ENCODE results near the gene NFE2L2. TPM values are rescaled to one million over a fixed set of nuclear protein-coding genes. Genes with fewer than 3 reads are reported as not detected.

Gene NFE2L2
- total RNA-seq, 3 donors from 2014 or later (not counting 1 experiment from before 2014, with no cell fraction given) = 76.0 to 99.8 (median 84.6) TPM

DNA sequence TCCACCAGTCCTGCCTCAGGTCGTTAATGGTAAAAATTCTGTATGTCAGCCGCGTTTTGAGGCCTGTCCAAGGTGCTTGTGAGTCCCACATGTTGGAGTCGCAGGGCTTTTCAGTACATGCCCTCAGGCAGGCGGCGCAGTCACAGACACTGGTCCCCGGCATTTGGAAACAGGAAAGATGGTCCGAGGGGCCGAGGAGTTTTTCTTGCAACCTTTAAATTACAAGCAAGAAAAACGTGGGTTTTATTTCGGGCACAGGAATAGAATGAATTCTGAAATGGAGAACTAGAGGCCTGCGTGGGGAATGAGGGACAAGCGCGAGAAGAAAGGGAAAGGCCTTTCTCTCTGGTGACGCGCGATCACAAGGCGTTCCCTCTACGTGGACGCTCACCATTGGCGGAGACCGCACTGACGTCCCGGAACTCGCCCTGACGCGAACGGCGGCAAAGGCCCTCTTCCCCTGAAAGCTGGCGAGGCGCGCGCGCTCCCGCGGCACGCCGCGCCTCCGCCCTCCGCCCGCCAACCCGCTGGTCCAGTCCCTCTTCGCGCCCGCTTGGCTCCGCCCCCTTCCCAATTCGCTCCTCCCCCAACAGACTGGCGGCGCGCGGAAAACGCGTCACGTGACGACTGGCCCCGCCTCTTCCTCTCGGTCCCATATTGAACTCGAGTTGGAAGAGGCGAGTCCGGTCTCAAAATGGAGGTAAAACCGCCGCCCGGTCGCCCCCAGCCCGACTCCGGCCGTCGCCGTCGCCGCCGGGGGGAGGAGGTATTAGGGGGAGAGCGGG is 52.2 kb downstream of the NFE2L2 start, which contains the start of gene HNRNPA3:
TSS of gene HNRNPA3 (plus strand) at position 689 of the 785 bp plus-strand sequence. CDS start at position 695, 6 bp downstream.
- TF ChIP-seq CTCF (IDR thresholded peaks at IDR 0.05) = no peak
- under 1% methylated on average over 69 of the region's 74 CpGs for WGBS (ENCODE audit: insufficient coverage)
- Mint-ChIP-seq H3K36me3 (peaks cover 22% of the 10 kb centered on the region), H3K27me3 (ENCODE audit: low read depth in 2 of 2) (no peaks in the 10 kb centered on the region), H3K27ac (peak within 1 kb of the TSS; percentile 99 to 100), H3K4me1 (peaks cover 47 to 51% of the 10 kb centered on the region in 2 donors), H3K9me3 (no peaks in the 10 kb centered on the region), H3K4me3 (peak within 1 kb of the TSS; percentile 94)
- Histone ChIP-seq H3K9me3 (ENCODE audit: control insufficient read depth, insufficient read depth, low read length) (no peaks in the 10 kb centered on the region), H3K27me3 (ENCODE audit: control insufficient read depth, insufficient read depth, low read length) (no peaks in the 10 kb centered on the region), H3K27ac (ENCODE audit: low read length) (peak within 1 kb of the TSS; percentile 100), H3K4me3 (ENCODE audit: low read length) (peak within 1 kb of the TSS; percentile 70), H3K4me1 (ENCODE audit: control insufficient read depth, insufficient read depth, low read length) (peaks cover 18% of the 10 kb centered on the region), H3K36me3 (ENCODE audit: control insufficient read depth, insufficient read depth, low read length) (peaks cover 25% of the 10 kb centered on the region)
- peak; percentile 84 to 95 (median 84) for ATAC-seq
- peak; percentile 100 for DNase-seq
- intact Hi-C loops (cut with micrococcal nuclease) = loop anchor here (1.0 to 2.0 kb wide), 3 partner anchors 40 to 51 kb away; no protein-coding TSS in a partner anchor

- Histone ChIP-seq H3K9me3 (ENCODE audit: control insufficient read depth, insufficient read depth, low read length) (no peaks in the 10 kb centered on the region), H3K4me1 (ENCODE audit: control insufficient read depth, insufficient read depth, low read length) (peaks cover 18% of the 10 kb centered on the region), H3K4me3 (ENCODE audit: low read length) (peak overlapping the region; percentile 63), H3K27ac (ENCODE audit: low read length) (peak overlapping the region; percentile 100), H3K36me3 (ENCODE audit: control insufficient read depth, insufficient read depth, low read length) (peaks cover 18% of the 10 kb centered on the region), H3K27me3 (ENCODE audit: control insufficient read depth, insufficient read depth, low read length) (no peaks in the 10 kb centered on the region)
- Mint-ChIP-seq H3K27me3 (ENCODE audit: low read depth in 2 of 2) (no peaks in the 10 kb centered on the region), H3K4me3 (peak overlapping the region; percentile 94), H3K27ac (peak overlapping the region; percentile 99 to 100), H3K9me3 (no peaks in the 10 kb centered on the region), H3K4me1 (peaks cover 42 to 49% of the 10 kb centered on the region in 2 donors), H3K36me3 (peaks cover 15% of the 10 kb centered on the region)
- no peak for TF ChIP-seq CTCF (IDR thresholded peaks at IDR 0.05)
- no peak for ATAC-seq
- intact Hi-C loops (cut with micrococcal nuclease) = loop anchor here (1.0 to 2.0 kb wide), 3 partner anchors 41 to 52 kb away; no protein-coding TSS in a partner anchor
- WGBS (ENCODE audit: insufficient coverage) = 5% methylated on average over 6 of the region's 6 CpGs
- no peak for DNase-seq
Observed at GRCh38 chr2:177211576-177212105, 52.9 kb downstream of the NFE2L2 start.

DNA sequence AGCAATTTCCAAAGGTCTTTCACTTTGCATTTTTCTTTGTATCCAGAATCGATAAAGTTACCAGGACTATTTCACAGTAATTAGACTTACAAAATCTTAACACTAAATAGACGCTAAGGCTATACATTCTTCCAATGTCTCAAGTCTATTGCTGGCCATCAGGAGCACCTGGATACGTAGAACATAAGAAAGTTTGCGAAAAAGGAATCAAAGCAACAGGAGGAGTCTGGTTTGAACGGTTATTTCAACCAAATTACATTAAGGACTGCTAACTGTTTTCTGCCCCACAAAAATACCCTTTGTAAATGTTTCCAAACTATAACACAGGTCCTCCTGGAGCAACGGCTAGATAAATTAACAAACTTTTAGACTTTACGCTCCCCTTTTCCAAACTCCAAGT is 53.4 kb downstream of the NFE2L2 start:
- H3K9me3 Mint-ChIP-seq = no peaks in the 10 kb centered on the region
- H3K27ac Mint-ChIP-seq = peak overlapping the region; percentile 99 to 100
- H3K4me3 Mint-ChIP-seq = peak overlapping the region; percentile 94
- peaks cover 11% of the 10 kb centered on the region for H3K36me3 Mint-ChIP-seq
- 66% methylated on average over 7 of the region's 7 CpGs for WGBS (ENCODE audit: insufficient coverage)
- no peaks in the 10 kb centered on the region for H3K27me3 Mint-ChIP-seq (ENCODE audit: low read depth in 2 of 2)
- H3K4me3 ChIP-seq (ENCODE audit: low read length) = no peak overlapping the region
- DNase-seq = no peak
- peaks cover 18% of the 10 kb centered on the region for H3K4me1 ChIP-seq (ENCODE audit: control insufficient read depth, insufficient read depth, low read length)
- intact Hi-C loops (cut with micrococcal nuclease) = no loop called here
- no peak for ATAC-seq
- H3K27ac ChIP-seq (ENCODE audit: low read length) = peak overlapping the region; percentile 100
- peaks cover 14% of the 10 kb centered on the region for H3K36me3 ChIP-seq (ENCODE audit: control insufficient read depth, insufficient read depth, low read length)
- peaks cover 38 to 45% of the 10 kb centered on the region in 2 donors for H3K4me1 Mint-ChIP-seq
- H3K27me3 ChIP-seq (ENCODE audit: control insufficient read depth, insufficient read depth, low read length) = no peaks in the 10 kb centered on the region
- TF ChIP-seq CTCF (IDR thresholded peaks at IDR 0.05) = no peak
- no peaks in the 10 kb centered on the region for H3K9me3 ChIP-seq (ENCODE audit: control insufficient read depth, insufficient read depth, low read length)
